NCI-H748 (cell line): Measurements from ENCODE around the gene FAN1.

Experiments
- DNase-seq: peaks from one replicate; lab custom pipeline; 2025; ENCODE audit not compliant: unreplicated experiment; lab: John Stamatoyannopoulos, UW

The FAN1 gene

DNA sequence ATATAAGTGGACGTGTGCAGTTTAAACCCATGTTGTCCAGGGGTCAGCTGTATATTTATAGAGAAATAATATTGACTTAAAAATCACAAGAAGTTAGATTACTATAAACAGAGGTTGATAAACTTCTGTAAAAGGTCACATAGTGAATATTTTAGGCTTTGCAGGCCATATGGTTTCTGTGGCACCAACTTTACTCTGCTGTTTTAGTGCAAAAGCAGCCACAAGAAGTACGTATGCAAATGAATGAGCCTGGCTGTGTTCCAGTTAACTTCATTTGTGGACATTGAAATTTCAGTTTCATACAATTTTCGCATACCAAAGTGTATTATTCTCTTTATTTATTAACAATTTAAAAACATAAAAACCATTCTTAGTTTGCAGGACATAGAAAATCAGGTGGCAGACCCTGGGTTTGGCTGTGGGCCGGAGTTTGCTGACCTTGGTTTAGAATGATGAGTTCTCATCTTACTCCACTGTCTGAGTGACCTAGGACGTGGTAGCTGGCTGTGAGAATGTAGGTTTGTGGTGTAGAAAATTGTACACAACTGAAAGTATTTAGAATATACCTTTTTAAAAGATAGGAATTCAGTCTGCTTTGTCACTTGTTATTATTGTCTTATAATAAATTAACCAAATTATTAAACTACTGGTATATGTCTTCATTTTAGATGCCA, 16.3 kb downstream of the FAN1 start:
- no peak for DNase-seq

DNA sequence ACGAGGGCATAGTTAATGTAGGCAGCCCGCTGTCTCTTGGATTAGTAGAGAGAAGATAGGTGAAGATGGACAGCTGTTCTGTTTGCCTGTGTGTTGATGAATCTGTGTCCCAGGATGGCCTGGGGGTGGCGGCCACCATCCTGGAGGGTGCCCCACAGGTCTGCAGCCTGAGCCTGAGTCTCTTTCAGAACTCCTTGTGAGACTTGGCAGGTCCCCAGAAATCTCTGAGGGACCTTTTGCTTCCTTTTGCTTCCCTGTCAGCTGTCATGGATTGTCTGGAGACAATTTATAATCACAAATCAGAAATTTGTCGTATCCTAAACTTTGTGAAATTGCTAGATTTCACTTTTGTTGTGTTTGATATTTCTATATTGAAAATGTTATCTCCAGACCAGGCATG, 17.4 kb downstream of the FAN1 start:
- DNase-seq = no peak

DNA sequence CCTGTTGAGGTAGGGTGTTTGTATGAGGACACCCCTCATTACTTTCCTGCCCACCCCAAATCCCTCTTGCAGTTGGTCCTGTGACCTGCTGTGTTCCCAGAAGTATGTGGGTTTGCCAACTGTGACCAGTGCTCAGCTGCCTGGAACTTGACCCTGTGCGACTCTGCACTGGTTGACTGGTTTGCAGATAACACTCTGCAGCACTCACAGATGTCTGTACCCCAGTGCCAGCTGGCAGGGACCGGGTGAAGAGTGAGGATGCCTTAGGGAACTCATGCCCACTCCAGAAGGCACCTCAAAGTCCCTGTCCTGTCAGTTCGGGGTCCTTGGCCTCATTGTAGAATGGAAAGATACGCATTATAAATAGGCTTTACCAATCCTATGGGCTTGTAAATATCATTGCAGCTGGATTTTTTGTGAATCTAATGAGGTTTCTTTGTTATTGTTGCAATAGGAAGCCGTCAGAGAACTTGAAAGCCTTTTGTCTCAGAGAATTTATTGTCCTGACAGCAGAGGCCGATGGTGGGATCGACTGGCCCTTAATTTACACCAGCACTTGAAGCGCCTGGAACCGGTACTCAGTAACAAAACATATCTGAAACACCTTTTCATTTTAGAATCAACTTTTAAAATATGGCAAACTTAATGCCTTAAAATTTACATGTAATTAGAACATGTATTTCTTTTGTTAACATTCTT, 18.2 kb downstream of the FAN1 start:
- no peak for DNase-seq

DNA sequence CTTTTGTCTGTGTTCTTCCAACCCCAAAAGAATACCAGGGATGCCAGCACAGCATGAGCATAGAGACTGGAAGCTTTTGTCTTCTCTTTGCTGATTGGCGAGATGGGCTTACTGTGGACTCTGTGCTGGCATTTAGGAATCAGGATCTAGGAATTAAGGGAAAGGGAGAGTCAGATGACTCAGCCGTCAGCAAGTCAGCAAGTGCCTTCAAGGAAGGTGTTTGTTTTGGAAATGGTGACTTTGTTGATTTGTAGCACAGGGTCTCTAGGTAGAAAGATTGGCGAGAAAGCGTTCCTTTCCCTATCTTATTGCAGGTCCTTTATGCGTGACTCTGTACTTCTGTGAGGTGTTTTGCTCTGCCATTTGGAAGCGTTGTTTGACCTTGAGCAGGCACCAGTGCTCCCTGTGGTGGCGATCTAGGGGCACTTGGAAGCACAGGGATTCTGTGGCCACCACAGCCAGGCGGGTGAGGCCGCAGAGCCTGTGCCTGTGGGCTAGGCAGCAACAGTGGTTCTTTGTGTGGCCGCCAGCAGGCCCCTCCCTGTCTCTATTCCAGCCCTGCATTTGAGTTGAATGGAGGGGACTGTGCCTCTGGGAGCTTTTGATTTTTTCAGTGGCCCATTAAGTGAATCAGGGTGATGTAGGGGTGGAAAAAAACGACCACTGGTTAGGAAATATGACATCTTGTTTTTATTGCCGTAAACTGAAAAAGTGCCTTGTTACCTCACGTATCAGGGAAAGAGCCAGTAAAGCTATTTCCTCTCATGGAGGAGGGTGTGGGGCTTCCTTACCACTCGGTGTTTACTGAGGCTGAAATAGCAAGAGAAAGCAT, 19.0 kb downstream of the FAN1 start:
- DNase-seq = no peak

DNA sequence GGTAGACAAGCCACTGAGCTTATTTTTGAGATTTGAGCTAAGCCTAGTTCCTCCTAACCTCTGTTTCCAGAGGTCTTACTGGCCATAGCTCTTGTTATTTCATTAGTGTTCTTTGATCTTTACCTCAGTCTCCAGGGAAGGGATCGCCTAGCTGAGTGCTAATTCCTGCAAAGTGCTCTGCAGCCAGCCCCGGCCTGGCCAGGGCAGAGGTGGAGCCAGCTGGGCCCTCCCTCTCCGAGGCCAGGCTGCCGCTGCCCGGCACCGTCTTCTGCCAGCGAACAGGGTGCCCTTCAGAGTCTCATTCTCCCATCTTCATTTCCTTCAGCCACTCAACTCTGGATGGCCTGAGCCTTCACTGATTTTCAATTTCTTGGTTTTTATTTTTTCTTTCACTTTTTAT, 19.7 kb downstream of the FAN1 start:
- no peak for DNase-seq

DNA sequence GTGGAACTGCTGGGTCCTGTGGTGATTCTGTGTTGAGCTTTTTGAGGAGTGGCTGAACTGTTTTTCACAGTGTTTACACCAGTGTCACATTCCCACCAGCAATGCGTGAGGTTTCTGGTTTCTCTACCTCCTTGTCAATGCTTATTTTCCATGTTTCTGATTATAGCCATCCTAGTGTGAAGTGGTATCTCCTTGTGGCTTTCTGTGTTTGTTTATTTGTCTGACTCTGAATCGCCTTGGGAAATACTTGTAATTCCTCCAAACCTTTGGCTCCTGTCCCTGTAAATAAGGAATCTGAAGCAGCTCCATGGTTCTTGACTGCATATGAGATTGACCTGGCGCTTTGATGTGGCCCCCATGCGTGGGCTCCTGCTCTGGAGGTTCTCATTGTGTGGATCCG, 20.6 kb downstream of the FAN1 start:
- DNase-seq = no peak

DNA sequence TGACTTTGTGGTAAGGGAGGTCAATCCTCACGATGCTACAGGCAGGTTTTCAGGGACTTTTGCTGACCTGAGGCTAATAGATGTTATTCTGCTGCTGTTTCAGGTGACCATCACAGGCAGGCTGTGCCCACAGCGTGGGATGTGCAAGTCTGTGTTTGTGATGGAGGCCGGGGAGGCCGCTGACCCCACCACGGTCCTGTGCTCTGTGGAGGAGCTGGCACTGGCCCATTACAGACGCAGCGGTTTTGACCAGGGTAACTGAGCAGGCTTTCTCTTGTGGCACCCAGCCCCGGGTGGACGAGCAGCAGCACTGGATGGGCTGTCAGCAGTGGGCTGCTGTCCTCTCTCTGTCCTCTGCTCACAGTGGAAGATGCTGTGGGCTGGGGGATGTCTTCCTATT, 22.0 kb downstream of the FAN1 start:
- DNase-seq = no peak

DNA sequence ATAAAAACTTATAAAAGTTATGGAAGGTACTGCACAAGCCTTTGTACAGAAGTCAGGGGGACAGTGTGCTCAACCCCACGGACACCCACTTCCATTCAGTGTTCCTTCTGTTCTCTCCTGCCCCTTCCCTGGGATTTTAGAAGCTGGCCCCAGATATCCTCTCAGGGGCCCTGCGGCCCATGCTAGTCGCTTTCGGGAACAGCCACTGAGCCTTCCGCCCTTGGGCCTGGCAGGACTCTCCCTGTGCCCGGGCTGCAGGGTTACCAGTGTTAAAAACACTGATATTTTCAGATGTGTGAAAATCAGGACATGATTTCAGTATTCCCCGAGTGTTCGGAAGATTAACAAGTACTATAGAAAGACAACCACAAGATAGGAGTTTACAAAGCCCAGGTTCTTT, 22.4 kb downstream of the FAN1 start:
- DNase-seq = no peak

DNA sequence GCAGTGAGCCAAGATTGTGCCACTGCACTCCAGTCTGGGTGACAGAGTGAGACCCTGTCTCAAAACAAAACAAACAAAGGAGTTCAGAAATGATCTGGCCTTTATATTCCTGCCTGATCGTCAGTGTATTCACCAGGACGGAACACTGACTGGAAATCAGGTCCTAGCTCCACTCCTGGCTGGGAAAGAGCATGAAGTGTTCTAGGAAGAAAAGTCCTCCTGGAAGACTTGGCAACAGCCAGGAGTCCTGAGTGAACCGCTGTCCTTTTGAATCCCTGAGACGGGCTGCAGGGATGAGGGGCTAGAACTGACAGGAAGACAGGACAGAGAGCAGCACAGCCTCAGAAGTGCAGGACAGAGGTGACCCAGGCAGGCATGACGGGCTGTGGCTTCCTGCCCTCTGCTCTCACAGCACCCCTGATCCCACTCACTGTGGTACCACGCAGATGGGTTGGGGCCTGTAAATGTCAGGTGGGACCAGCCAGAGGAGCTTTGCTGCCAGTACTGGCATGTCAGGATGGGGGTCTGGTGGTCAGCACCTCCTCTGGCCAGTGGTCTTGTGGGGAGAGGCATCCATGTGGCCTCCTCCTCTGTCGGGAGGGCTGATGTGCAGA, 23.5 kb downstream of the FAN1 start:
- DNase-seq = no peak

DNA sequence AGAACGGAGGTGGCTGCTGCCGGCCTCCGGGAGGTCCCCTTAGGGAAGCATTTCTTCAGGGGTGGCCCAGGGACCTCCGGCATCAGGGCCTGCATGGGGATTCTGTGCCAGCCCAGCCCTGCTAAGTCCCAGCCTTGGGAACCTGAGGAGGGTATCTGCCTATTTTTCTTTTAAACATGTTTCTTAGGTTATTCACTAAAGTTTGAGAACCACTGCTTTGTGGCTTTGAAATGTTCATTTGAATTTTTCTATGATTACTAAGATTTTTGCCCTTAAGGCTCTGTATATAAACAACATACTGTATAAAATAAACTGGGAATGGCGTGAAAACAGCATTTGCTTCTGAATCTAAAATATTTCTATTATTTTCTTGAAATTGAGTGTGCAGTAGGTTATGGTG, 24.4 kb downstream of the FAN1 start:
- no peak for DNase-seq

DNA sequence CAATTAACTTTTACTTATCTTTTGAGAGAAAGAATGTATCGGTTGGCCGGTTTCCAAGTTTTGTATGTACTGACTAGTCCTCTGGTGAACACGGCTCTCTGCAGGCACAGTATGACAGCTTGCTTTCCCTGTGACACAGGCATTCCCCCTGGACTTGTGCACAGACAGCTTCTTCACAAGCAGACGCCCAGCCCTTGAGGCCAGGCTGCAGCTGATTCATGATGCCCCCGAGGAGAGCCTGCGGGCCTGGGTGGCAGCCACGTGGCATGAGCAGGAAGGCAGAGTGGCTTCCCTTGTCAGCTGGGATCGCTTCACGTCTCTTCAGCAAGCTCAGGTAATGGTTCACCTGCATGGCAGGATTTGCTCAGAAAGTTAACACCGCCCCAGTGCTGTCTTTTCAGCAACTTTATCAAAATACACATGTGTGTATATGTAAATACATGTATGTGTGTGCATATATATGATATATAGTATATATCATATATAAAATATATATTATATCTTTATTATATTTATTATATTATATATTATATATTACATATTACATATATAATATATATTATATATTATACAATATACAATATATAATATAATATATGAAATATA, 25.5 kb downstream of the FAN1 start:
- peak; percentile 19 for DNase-seq

DNA sequence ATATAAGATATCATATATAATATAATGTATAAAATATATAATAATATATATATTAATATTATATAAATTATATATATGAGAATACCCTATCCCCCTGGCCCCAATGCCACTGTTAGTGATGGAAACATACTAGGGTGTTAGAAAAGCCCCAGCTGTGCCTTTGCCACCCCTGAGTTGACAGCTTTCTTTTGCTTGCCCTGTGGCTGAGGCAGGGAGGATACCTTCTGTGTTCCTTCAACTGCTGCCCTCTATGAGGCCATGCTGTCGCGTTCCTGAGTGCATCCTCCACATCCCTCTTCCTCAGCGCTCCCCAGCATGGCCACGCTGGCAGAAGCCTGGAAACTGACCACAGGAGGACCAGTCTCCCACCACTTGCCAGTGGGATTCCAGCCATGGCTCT, 26.3 kb downstream of the FAN1 start:
- DNase-seq = no peak

DNA sequence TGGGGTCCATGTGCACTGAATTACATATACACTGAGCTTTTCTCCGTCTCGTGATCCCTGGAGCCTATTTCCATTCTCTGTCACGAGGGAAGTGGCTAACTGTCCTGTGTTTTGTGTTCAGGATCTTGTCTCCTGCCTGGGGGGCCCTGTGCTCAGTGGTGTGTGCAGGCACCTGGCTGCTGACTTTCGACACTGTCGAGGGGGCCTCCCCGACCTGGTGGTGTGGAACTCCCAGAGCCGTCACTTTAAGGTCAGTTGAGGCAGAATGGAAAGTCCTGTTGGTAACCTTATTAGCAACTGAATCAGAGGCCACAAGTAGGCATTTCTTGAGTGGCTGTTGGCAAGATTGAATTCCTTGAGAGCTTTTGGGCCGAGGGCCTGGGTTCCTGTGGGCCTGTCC, 26.7 kb downstream of the FAN1 start:
- no peak for DNase-seq

DNA sequence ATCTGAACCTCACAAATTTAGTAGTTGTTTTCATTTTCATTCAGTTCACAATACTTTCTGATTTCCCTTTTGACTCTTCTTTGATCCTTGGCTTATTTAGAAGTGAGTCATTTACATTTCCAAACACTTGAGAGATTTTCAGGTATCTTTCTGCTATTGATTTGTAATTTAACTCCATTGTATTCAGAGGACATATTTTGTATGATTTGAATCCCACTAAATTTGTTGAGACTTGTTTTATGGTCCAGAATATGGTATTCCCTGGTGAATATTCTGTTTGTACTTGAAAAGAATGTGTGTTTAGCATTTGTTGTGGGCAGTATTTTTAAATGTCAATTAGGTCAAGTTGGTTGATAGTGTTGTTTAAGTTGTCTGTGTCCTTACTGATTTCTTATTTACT, 29.6 kb downstream of the FAN1 start:
- no peak for DNase-seq

DNA sequence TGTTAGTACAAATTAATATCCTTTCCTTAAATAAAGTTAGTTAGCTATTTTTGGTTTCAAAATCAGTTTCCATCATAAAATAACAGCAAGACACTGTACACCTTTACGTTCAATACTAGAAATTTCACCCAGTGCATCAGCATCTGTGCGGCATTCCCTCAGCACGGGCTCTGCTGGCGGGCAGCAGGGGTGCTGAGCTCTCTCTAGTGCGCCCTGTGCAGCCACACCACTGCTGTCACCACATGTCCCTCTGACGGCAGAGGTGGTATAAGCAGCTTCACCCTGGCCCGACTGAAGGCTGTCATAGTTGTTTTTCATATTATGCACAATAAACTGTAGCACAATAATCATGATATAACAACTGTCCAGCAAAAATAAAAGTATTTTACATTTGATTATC, 35.4 kb downstream of the FAN1 start:
- DNase-seq = no peak

DNA sequence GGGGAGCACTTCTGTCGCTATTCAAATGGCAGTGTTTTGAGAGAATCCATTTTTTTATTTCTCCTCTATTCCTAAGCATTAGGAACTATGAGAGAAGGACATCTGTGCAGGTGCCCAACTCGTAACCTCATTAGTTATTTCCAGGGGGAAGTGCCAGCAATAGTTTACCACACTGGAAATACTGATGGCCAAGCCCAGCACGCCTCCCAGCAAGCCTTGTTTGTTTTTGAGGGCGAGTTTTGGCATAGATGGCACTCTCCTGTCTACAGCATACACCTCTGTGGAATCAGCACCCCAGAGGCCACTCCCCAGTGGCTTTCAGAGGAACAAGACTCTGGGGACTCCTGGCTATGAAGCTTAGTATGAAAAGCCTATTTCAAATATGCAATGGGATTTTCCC, 36.6 kb downstream of the FAN1 start:
- no peak for DNase-seq

DNA sequence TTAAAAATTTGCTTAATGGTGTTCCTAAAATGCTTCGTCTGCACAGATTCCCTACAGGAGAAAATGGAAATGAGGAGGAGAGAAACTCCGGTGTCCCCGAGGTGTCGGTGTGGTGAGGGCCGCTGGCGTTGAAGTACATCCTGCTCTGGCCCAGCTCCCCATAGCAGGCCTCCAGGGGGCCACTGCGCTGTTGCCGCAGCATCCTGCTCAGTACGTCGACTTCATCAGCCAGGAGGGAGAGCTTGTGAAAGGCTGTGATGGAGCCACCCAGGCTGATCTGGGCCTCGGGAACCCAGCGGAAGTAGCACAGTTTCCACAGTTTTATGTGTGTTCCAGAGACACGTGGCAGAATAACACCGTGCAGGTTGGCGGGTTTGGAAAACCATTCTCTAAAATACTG, 37.8 kb downstream of the FAN1 start:
- DNase-seq = no peak

DNA sequence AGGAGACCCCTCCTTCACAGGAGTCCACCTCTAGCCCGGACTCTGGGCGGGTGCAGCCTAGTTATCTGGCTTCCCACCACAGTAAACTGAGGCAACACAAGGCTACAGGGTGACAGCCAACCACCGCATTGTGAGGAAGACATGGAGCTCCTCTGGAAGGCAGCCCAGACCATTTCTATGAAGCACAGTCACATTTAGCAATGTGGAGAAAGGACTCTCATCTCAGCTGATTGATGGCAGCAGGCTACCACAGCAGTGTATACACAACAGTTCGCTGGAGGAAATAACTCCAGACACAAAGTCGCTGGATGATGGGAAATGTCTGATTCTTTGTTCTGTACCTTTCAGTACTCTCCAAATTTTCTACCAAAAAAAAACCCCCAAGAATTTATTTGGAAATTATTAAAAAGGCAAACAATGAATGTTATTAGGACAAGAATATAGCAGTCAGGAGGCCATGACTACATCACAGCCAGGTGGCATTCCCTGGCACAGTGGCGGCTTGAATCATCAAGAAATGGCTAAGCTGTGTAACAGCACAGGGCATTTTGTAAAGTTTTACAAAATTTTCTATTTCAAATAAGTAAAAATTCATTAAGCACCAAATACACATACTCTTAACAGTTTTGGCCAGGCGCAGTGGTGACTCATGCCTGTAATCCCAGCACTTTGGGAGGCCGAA, 40.1 kb downstream of the FAN1 start:
- no peak for DNase-seq

DNA sequence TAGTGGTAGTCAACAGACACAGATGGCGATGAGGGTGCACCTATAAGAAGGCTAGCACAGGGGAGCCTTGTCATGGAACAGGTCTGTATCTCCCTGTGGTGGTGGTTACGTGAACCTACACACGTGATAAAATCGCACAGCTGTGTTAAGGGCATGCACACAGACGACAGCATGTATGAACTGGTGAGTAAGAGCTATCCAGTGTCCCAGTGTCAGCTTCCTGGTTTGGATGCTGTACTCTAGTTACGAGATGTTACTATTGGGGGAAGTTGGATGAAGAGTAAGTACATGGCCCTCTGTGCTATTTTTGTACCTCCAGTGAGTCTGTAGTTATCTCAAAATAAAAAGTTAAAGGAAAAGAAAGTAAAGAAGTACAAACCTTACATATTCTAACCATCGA, 49.5 kb downstream of the FAN1 start:
- no peak for DNase-seq

DNA sequence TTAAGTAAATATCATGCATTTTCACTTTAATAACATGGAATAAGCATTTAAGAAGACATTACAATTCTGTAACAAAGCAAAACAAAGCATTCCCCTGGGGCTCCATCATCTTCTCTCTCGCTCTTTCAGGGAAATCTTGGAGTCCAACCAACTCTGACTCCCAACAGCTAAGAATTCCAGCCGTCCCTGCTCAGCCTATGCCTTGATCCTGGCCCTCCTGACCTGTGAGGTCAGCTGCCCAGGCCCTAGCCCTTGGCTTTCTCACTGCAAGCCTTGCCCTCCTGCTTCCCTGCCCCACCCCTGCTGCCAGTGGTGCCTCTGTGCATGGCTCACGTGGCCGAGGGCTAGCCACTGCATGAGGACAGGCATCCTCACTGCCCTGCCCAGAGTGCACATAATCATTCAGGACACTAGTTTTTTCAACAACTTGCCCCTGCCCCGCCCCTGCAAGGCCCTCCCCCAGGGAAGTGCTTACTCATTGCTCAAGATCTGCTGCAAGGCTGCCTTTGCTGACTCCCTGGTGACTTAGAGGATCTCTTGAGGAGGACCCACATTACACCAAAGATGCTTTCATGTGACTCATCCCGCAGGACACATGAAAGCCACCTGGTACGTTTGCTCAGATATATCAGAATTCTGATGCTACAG, 50.1 kb downstream of the FAN1 start:
- no peak for DNase-seq
